ENCODE results near the gene ADAM12. TPM values are rescaled to one million over a fixed set of nuclear protein-coding genes. Genes with fewer than 3 reads are reported as not detected.

ADAM12 gene
- total RNA-seq, 1 donor from 2014 or later: 82.4 TPM

DNA sequence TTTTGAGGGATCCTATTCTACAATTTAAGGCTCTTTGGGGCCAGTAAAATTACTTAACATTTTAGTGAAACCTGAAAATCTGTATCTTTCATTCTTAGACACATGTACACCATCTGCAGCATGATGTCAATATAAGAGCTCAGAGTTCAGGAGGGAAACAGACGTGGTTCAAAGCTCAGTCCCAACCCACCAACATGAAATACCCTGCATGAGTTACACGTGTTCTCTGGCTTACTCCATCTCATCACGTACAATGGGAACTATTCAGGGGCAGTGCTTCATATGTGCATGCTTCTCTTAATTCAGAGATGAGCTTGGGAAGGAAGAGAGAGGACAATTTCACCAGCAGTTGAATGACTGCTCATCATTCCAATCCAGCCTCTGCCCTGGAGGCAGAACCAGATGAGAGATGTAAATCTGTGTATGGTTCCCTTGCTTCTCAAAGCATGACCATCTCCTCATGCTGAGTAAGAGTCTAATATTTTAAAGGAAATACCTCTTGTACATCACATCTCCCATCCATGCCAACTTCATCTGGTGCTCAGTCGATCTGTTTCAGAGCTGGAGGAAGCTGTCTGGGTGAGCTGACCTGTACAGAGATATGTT, 29.0 kb upstream of the ADAM12 start:
- TF ChIP-seq, protein P1, sequence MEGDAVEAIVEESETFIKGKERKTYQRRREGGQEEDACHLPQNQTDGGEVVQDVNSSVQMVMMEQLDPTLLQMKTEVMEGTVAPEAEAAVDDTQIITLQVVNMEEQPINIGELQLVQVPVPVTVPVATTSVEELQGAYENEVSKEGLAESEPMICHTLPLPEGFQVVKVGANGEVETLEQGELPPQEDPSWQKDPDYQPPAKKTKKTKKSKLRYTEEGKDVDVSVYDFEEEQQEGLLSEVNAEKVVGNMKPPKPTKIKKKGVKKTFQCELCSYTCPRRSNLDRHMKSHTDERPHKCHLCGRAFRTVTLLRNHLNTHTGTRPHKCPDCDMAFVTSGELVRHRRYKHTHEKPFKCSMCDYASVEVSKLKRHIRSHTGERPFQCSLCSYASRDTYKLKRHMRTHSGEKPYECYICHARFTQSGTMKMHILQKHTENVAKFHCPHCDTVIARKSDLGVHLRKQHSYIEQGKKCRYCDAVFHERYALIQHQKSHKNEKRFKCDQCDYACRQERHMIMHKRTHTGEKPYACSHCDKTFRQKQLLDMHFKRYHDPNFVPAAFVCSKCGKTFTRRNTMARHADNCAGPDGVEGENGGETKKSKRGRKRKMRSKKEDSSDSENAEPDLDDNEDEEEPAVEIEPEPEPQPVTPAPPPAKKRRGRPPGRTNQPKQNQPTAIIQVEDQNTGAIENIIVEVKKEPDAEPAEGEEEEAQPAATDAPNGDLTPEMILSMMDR (conservative IDR thresholded peaks at IDR 0.05): no peak
- H3K4me3 Mint-ChIP-seq: no peak overlapping the region
- H3K27me3 Mint-ChIP-seq (ENCODE audit: low read depth): no peaks in the 10 kb centered on the region
- no peak overlapping the region for H3K27ac Mint-ChIP-seq (ENCODE audit: unreplicated experiment)
- H3K4me1 Mint-ChIP-seq: peaks cover 29% of the 10 kb centered on the region
- peaks cover 20% of the 10 kb centered on the region for H3K9me3 Mint-ChIP-seq
- no peak for DNase-seq (ENCODE audit: low read depth, low spot score)
- H3K36me3 Mint-ChIP-seq (ENCODE audit: low read depth): peaks cover 10% of the 10 kb centered on the region

DNA sequence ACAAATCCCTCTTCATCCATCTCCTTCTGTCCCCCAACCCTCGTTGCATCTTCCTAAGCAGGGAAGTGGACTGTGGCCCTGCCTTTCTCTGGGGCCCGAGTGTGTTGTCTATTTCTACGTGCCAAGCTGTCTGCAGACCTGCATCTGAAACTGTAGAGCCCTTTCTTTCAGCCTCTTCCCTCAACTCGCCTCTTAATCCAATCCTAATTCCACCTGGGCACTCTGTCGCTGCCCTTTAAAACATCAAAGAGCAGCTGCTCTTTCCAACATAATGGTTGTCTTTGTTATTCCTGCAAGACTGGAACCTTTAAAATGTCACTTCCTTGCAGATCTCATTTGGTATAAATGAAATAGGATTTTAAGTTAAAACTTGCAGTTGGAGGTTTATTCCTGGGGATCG, 21.5 kb upstream of the ADAM12 start:
- TF ChIP-seq, protein P1 (conservative IDR thresholded peaks at IDR 0.05): no peak
- DNase-seq (ENCODE audit: low read depth, low spot score): no peak
- Mint-ChIP-seq H3K27me3 (ENCODE audit: low read depth) (no peaks in the 10 kb centered on the region), H3K9me3 (no peaks in the 10 kb centered on the region), H3K36me3 (ENCODE audit: low read depth) (peaks cover 3% of the 10 kb centered on the region), H3K4me3 (no peak overlapping the region), H3K27ac (ENCODE audit: unreplicated experiment) (no peak overlapping the region), H3K4me1 (peaks cover 33% of the 10 kb centered on the region)

DNA sequence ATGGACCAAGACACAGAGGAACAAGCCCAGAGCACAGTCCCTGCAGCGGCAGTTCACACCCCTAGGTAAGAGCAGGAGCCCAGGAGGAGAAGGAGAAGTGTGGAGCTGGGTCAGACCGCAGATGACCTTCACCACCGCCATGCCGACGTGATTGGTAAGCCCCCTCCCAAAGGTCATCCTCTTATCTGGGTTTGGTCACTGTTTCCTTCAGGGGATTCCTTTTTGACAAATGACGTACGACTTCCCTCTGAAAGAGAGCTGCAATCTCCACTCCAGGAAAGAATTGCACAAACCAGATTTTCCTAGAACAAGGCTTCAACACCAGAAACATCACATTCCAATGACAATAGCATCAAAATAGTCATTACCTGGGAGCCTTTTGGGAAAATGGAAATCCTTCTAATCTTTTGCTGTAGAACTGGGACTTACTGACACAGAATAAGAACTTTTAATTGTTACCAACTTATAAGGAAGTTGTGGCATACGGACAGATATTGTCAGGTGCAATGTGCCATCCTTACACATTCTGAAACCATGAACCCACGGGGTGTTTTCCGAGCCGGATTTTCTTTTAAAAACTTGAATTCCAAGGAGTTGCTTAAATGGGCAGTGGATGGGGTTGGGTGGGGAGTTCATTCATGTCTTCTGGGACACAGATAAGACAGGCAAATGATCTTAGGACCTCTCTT, 20.8 kb upstream of the ADAM12 start:
- Mint-ChIP-seq H3K4me1 (peaks cover 31% of the 10 kb centered on the region), H3K27me3 (ENCODE audit: low read depth) (no peaks in the 10 kb centered on the region), H3K9me3 (no peaks in the 10 kb centered on the region), H3K27ac (ENCODE audit: unreplicated experiment) (no peak overlapping the region), H3K4me3 (no peak overlapping the region), H3K36me3 (ENCODE audit: low read depth) (peaks cover 3% of the 10 kb centered on the region)
- no peak for DNase-seq (ENCODE audit: low read depth, low spot score)
- TF ChIP-seq, protein P1 (conservative IDR thresholded peaks at IDR 0.05): no peak

DNA sequence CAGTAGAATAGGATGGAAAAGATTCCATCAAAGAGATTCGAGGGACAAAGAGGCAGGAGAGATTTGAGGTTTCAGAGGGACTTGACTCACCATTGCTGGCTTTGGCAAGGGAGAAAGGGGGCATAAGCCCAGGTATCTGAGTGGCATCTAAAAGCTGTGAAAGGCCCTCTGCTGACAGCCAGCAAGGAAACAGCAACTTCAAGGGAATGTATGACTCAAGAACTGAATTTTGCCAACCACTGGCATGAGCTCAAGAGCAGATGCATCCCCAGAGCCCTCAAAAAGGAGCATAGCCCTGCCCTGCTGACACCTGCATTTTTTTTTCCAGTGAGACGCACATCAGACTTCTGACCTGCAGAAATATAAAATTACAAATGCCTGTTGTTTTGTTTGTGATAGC, 19.6 kb upstream of the ADAM12 start:
- peaks cover 44% of the 10 kb centered on the region for H3K4me1 Mint-ChIP-seq
- no peaks in the 10 kb centered on the region for H3K9me3 Mint-ChIP-seq
- TF ChIP-seq, protein P1 (conservative IDR thresholded peaks at IDR 0.05): no peak
- H3K27ac Mint-ChIP-seq (ENCODE audit: unreplicated experiment): no peak overlapping the region
- H3K4me3 Mint-ChIP-seq: no peak overlapping the region
- peaks cover 3% of the 10 kb centered on the region for H3K36me3 Mint-ChIP-seq (ENCODE audit: low read depth)
- DNase-seq (ENCODE audit: low read depth, low spot score): no peak
- no peaks in the 10 kb centered on the region for H3K27me3 Mint-ChIP-seq (ENCODE audit: low read depth)

DNA sequence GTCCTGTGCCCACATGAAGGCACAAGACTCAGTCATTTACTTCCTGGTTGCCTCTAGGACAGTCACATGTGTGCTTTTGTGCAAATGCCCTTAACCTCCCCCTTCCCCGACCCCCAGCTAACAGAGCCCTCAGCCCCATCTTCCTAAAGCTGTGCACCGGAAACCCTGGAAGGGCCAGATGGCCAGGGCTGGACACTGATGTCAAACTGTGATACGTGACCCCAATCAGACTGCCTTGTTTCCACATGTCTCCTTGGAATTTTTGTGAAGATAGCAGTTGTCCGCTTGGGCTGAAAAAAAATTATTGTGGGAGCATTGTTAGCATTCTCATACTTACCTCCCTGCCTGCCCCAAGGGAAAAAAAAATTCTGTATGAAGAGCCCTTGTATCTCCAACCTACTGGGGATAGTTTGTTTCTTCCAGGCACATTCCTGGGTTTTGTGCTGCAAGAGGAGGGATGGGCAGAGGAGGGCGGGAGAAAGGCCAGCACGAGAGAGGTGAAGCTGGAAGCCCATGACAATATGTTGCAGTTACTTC, 17.0 kb upstream of the ADAM12 start:
- TF ChIP-seq, protein P1 (conservative IDR thresholded peaks at IDR 0.05): no peak
- H3K36me3 Mint-ChIP-seq (ENCODE audit: low read depth): peaks cover 3% of the 10 kb centered on the region
- peaks cover 65% of the 10 kb centered on the region for H3K4me1 Mint-ChIP-seq
- peak overlapping the region; percentile 50 for H3K4me3 Mint-ChIP-seq
- H3K9me3 Mint-ChIP-seq: no peaks in the 10 kb centered on the region
- no peaks in the 10 kb centered on the region for H3K27me3 Mint-ChIP-seq (ENCODE audit: low read depth)
- peak overlapping the region; percentile 91 for H3K27ac Mint-ChIP-seq (ENCODE audit: unreplicated experiment)
- DNase-seq (ENCODE audit: low read depth, low spot score): no peak

Data from neural crest cell (in vitro differentiated cells).